Mucosa of rectum (tissue), 2 donors: ENCODE measurements around the gene PRLH.

Experiments used
- H3K27ac ChIP-seq, 2 donors: one replicate each; pipeline ENCODE4 v1.7.0; 2013; ENCODE audit warnings: inconsistent platforms in 2 of 2, low read depth in 2 of 2, low read length in 2 of 2
- H3K27me3 ChIP-seq, 2 donors: one replicate each; pipeline ENCODE4 v1.7.0; 2013; ENCODE audit warnings: low read length in 2 of 2; ENCODE audit not compliant: control insufficient read depth in 2 of 2, insufficient read depth in 2 of 2
- H3K36me3 ChIP-seq, 2 donors: one replicate each; pipeline ENCODE4 v1.7.0; 2013; ENCODE audit warnings: low read length in 2 of 2; ENCODE audit not compliant: control insufficient read depth in 2 of 2, insufficient read depth in 2 of 2
- H3K4me1 ChIP-seq, 2 donors: one replicate each; pipeline ENCODE4 v1.7.0; 2013; ENCODE audit warnings: low read length in 2 of 2, mild to moderate bottlenecking in 1 of 2; ENCODE audit not compliant: control insufficient read depth in 2 of 2, insufficient read depth in 2 of 2
- H3K4me3 ChIP-seq, 2 donors: one replicate each; pipeline ENCODE4 v1.7.0; 2013; ENCODE audit warnings: low read length in 2 of 2
- H3K9ac ChIP-seq, 2 donors: one replicate each; pipeline ENCODE4 v1.7.0; 2013; ENCODE audit warnings: low read length in 2 of 2, low read depth in 1 of 2, mild to moderate bottlenecking in 1 of 2
- H3K9me3 ChIP-seq, 2 donors: one replicate each; pipeline ENCODE4 v1.7.0; 2013; ENCODE audit warnings: low read length in 2 of 2; ENCODE audit not compliant: control insufficient read depth in 2 of 2
- donor health status: healthy.
- donor health status: Normal muscosa, but diverticular disease.

The PRLH gene

DNA sequence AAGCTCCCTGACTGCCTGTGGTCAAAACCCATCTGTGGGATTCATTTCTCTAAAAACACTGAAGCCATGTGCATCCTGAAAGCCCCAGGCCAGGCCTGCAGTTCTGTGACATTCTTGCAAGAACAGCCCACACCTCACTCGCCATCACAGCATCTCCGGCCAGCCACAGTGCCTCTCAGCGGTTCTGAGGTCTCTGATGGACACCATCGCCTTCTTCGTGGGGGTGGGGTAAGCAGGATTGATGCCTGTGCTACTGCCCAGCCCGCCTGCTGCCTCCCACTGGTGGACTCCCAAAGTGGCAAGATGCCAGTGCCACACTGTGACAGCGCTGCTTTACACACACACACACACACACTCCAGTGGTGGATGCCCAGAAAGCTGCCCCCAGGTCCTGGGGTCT is 5.2 kb upstream of the PRLH start:
- Histone ChIP-seq H3K4me3 (no peak overlapping the region), H3K4me1 (no peaks in the 10 kb centered on the region), H3K27me3 (no peaks in the 10 kb centered on the region), H3K9me3 (no peaks in the 10 kb centered on the region), H3K27ac (no peak overlapping the region), H3K9ac (no peak overlapping the region), H3K36me3 (peaks cover 0 to under 1% of the 10 kb centered on the region in 2 donors)

DNA sequence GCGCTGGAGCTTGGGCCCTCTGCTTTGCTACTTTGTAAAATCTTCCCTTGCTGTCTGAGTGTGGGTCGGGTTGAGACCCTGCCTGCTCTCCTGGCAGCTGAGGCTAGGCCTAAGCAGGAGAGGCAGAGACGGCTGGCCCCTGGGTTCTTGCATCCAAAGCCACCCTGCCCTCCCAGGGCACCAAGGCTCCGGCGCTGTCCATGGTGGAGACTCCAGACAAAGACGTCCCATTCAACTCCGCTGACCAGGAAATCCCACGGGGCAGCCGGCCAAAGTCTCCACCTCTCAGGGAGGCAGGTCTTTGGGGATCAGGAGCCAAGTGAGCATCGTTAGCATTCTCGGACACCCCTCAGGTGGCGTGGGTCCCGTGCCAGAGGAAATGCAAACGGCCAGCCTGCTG is 2.6 kb upstream of the PRLH start:
- no peaks in the 10 kb centered on the region for H3K4me1 ChIP-seq
- H3K9ac ChIP-seq: no peak overlapping the region
- H3K27ac ChIP-seq: no peak overlapping the region

GRCh38 chr2:237564526-237565131 is 1.7 kb upstream of the PRLH start:
- Histone ChIP-seq H3K9me3 (no peaks in the 10 kb centered on the region), H3K27ac (no peak overlapping the region), H3K27me3 (no peaks in the 10 kb centered on the region), H3K9ac (no peak overlapping the region), H3K4me3 (no peak overlapping the region), H3K4me1 (no peaks in the 10 kb centered on the region), H3K36me3 (no peaks in the 10 kb centered on the region)

More for the DNA sequence above, 2.6 kb upstream of the PRLH start:
- no peak overlapping the region for H3K4me3 ChIP-seq
- no peaks in the 10 kb centered on the region for H3K27me3 ChIP-seq
- no peaks in the 10 kb centered on the region for H3K9me3 ChIP-seq
- no peaks in the 10 kb centered on the region for H3K36me3 ChIP-seq

DNA sequence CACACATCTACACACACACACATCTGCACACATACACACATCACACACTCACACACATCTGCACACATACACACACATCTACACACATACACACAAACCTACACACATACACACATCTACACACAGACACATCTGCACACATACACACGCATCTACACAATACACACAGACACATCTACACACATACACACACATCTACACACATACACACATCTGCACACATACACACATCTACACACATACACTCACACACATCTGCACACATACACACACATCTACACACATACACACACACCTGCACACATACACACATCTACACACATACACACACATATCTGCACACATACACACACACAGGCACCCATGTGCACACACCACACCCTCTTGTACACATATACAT is 400 bp upstream of the PRLH start:
- no peaks in the 10 kb centered on the region for H3K9me3 ChIP-seq
- H3K9ac ChIP-seq: no peak overlapping the region
- no peaks in the 10 kb centered on the region for H3K36me3 ChIP-seq
- no peaks in the 10 kb centered on the region for H3K4me1 ChIP-seq
- no peaks in the 10 kb centered on the region for H3K27me3 ChIP-seq
- no peak overlapping the region for H3K27ac ChIP-seq
- H3K4me3 ChIP-seq: no peak overlapping the region

GRCh38 chr2:237567276-237568029 is 1.1 kb downstream of the PRLH start:
- Histone ChIP-seq H3K27me3 (no peaks in the 10 kb centered on the region), H3K27ac (no peak overlapping the region), H3K9ac (no peak overlapping the region), H3K4me1 (peaks cover 6 to 7% of the 10 kb centered on the region in 2 donors), H3K9me3 (no peaks in the 10 kb centered on the region), H3K36me3 (no peaks in the 10 kb centered on the region), H3K4me3 (no peak overlapping the region)

- Histone ChIP-seq H3K4me3 (no peak overlapping the region), H3K9me3 (no peaks in the 10 kb centered on the region), H3K9ac (no peak overlapping the region), H3K27me3 (no peaks in the 10 kb centered on the region), H3K4me1 (peaks cover 6 to 11% of the 10 kb centered on the region in 2 donors), H3K36me3 (no peaks in the 10 kb centered on the region), H3K27ac (no peak overlapping the region)
These were observed 1.8 kb downstream of the PRLH start for GRCh38 chr2:237568121-237568660.

GRCh38 chr2:237569041-237569440 is 2.7 kb downstream of the PRLH start:
- peaks cover 6 to 11% of the 10 kb centered on the region in 2 donors for H3K4me1 ChIP-seq
- H3K4me3 ChIP-seq: no peak overlapping the region
- H3K27ac ChIP-seq: no peak overlapping the region
- H3K27me3 ChIP-seq: no peaks in the 10 kb centered on the region
- no peaks in the 10 kb centered on the region for H3K36me3 ChIP-seq
- H3K9me3 ChIP-seq: no peaks in the 10 kb centered on the region
- no peak overlapping the region for H3K9ac ChIP-seq

DNA sequence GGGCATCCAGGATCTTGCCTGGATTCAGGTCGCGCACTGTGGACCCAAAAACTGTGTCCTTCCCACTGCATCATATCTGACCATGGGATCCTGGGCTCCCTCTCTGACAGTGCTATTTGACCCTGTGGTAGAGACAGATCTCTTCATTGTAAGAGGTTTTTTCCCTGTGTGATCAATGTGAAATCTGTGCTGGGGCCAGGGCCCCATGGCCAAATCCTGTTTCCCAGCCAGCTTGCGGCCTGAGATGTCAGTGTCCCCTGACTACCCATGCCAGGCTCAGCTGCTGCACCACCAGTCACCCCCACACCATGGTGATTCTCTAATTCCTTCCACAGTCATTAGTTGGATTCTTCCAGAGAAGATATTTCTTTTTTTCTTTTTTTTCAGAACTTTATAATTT is 3.5 kb downstream of the PRLH start:
- Histone ChIP-seq H3K4me1 (peaks cover 6 to 11% of the 10 kb centered on the region in 2 donors), H3K27ac (no peak overlapping the region), H3K4me3 (no peak overlapping the region), H3K9me3 (no peaks in the 10 kb centered on the region), H3K36me3 (no peaks in the 10 kb centered on the region), H3K9ac (no peak overlapping the region), H3K27me3 (no peaks in the 10 kb centered on the region)

DNA sequence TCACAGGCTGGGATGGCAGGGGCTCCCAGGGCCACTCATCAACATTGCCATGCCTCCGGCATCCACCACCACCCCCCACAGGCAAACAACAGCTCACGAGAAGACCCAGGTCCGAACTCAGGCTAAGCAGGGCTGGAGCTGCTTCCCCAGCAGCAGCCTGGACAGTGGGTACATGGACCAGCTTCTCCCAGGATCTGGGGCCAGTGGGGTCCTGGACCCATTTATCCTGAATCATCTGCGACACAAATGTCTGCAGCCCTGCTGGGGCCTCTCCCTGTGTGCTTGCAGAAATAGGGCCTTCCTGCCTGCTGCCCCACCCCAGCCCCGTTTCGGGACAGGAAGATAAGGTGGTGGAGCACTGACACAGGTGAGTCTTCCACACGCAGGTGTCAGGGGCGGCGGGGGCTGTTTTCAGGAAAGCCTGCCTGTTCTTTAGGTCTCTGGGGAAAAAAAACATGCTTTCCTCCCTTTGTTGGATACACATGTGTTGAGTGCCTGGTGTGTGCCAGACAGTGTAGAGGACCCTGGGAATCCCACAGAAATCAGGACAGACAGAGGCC is 4.5 kb downstream of the PRLH start:
- H3K27me3 ChIP-seq: no peaks in the 10 kb centered on the region
- no peaks in the 10 kb centered on the region for H3K36me3 ChIP-seq
- H3K4me1 ChIP-seq: peaks cover 6 to 11% of the 10 kb centered on the region in 2 donors
- H3K9ac ChIP-seq: no peak overlapping the region
- no peak overlapping the region for H3K27ac ChIP-seq
- no peaks in the 10 kb centered on the region for H3K9me3 ChIP-seq
- no peak overlapping the region for H3K4me3 ChIP-seq

DNA sequence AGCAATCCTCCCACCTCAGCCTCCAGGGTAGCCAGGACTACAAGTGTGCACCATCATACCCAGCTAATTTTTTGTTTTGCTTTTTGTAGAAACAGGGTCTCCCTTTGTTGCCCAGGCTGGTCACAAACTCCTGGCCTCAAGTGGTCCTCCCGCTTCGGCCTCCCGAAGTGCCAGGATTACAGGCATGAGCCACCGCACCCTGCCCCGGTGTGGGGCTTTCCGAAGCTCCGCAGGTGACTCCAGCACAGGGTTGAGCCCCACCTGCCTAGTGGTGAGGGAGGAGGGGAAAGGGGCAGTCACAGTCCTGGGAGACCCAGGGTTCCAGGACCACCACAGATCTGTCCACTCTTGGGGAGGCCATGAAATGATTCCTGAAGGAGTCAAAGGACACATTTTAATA is 5.2 kb downstream of the PRLH start:
- Histone ChIP-seq H3K9ac (no peak overlapping the region), H3K27ac (no peak overlapping the region), H3K27me3 (no peaks in the 10 kb centered on the region), H3K9me3 (no peaks in the 10 kb centered on the region), H3K4me1 (peaks cover 6 to 11% of the 10 kb centered on the region in 2 donors), H3K36me3 (no peaks in the 10 kb centered on the region), H3K4me3 (no peak overlapping the region)
